ENCODE data around the gene HSPE1. TPM values are rescaled to one million over a fixed set of nuclear protein-coding genes. Genes with fewer than 3 reads are reported as not detected.
A peak's percentile ranks its signal among the peaks of the same experiment; 100 is the strongest.

Gene HSPE1
- total RNA-seq, 1 experiment from 2014 or later: 321 TPM

DNA sequence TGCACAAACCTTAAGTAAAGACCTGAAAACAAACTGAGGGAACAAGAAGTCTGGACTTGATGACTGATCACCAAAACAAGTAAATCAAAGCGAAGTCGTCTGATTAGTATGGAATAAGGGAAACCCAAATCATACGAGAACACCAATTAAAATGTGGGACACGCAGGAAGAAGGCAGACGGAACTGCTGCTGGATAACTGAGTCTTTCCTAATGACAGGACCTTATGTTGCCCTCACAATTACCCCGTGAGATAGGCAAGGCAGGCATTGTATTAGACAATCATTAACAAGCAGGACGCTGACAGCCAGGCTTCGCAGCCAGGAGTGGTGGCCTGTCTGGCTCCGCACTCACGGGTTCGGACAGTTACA, 47.4 kb upstream of the HSPE1 start:
- DNase-seq (no peak), ATAC-seq (peak; percentile 21)
- ChIA-PET CTCF (interaction anchor here (0.7 kb wide), 2 partner anchors 160 to 327 kb away, joined by 3 to 4 read pairs; no protein-coding TSS in a partner anchor), POLR2A (ENCODE audit: unreplicated experiment) (interaction anchor here (0.5 to 1.0 kb wide), 7 partner anchors 12 to 830 kb away, joined by 3 to 11 read pairs (median 3); partner anchors contain the start of genes HSPD1, HSPE1 and SF3B1)
- H3K9me3 ChIP-seq (ENCODE audit: low read length): no peaks in the 10 kb centered on the region
- peak overlapping the region; percentile 73 for H3K9ac ChIP-seq (ENCODE audit: low read length)
- no peaks in the 10 kb centered on the region for H3F3A ChIP-seq (ENCODE audit: low read length, unreplicated experiment)
- H3K4me1 ChIP-seq (ENCODE audit: insufficient read depth, low read length): peaks cover 11% of the 10 kb centered on the region
- intact Hi-C loops (cut with micrococcal nuclease): loop anchor here (1.0 kb wide), 3 partner anchors 17 to 161 kb away; partner anchors contain the start of genes HSPE1 and SF3B1
- peak overlapping the region; percentile 72 for H2AFZ ChIP-seq (ENCODE audit: low read length)
- no peak for TF ChIP-seq EZH2phosphoT487 (IDR thresholded peaks at IDR 0.05; ENCODE audit: borderline replicate concordance, low read length)
- TF ChIP-seq, protein P1, sequence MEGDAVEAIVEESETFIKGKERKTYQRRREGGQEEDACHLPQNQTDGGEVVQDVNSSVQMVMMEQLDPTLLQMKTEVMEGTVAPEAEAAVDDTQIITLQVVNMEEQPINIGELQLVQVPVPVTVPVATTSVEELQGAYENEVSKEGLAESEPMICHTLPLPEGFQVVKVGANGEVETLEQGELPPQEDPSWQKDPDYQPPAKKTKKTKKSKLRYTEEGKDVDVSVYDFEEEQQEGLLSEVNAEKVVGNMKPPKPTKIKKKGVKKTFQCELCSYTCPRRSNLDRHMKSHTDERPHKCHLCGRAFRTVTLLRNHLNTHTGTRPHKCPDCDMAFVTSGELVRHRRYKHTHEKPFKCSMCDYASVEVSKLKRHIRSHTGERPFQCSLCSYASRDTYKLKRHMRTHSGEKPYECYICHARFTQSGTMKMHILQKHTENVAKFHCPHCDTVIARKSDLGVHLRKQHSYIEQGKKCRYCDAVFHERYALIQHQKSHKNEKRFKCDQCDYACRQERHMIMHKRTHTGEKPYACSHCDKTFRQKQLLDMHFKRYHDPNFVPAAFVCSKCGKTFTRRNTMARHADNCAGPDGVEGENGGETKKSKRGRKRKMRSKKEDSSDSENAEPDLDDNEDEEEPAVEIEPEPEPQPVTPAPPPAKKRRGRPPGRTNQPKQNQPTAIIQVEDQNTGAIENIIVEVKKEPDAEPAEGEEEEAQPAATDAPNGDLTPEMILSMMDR (conservative IDR thresholded peaks at IDR 0.05; ENCODE audit: low read depth, low read length): no peak
- TF ChIP-seq EZH2 (IDR thresholded peaks at IDR 0.05; ENCODE audit: low read length, unreplicated experiment): no peak
- BruUV-seq (replicated peaks): no TSS peak
- peak overlapping the region; percentile 84 for H3K4me3 ChIP-seq (ENCODE audit: low read length)
- H3K4me2 ChIP-seq (ENCODE audit: low read length): peak overlapping the region; percentile 86
- peaks cover 22% of the 10 kb centered on the region for H4K20me1 ChIP-seq (ENCODE audit: low read length)
- no peaks in the 10 kb centered on the region for H3K27me3 ChIP-seq (ENCODE audit: low read length)
- no peaks in the 10 kb centered on the region for H3K9me2 ChIP-seq (replicated peaks; ENCODE audit: low read length)
- H3K79me2 ChIP-seq (ENCODE audit: low read length): peaks cover 44% of the 10 kb centered on the region
- no peaks in the 10 kb centered on the region for H3K36me3 ChIP-seq (ENCODE audit: low read depth, low read length)
- H3K27ac ChIP-seq (ENCODE audit: low read length): peak overlapping the region; percentile 43

DNA sequence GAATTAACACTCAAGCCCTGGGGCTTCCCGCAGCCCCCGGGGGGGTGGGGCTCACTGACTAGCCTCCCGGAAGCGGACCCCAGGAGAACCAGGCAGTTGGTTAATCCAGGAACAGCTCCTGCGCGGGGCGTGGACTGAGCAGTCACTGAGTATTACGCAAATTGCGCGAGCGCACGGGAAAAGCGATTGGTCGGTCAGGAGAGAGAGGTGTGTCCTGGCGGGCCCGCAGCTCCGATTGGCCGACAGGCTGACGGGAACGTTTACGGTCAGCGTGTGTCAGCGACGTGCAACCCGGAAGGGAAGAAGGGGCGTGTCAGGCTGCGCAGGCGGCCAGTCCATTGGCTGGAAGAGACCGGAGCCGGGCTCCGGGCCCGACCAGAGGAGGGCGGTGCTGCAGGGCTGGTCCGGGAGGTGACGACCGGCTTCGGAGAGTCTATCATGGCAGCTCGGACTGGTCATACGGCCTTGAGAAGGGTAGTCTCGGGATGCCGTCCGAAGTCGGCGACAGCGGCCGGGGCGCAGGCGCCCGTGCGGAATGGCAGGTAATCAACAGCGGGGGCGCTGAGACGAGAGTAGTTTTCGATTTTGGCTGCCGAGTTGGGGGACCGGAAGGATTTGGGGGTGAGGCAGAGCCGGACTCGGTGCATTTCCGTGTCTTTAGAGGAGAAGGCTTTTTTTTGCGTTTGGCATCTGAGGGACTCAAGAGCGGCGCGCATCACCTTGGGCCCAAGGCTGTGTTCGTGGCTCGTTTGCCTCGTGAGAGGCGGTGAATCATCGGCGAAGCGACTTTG, 46.9 kb upstream of the HSPE1 start, which contains the start of gene COQ10B:
TSS of gene COQ10B (plus strand) at position 430 of the 791 bp plus-strand sequence. CDS start at position 439, 9 bp downstream.
- no peak for TF ChIP-seq EZH2phosphoT487 (IDR thresholded peaks at IDR 0.05; ENCODE audit: borderline replicate concordance, low read length)
- TF ChIP-seq, protein P1 (conservative IDR thresholded peaks at IDR 0.05; ENCODE audit: low read depth, low read length): no peak
- no peak for TF ChIP-seq EZH2 (IDR thresholded peaks at IDR 0.05; ENCODE audit: low read length, unreplicated experiment)
- Histone ChIP-seq H3K4me2 (ENCODE audit: low read length) (peak within 1 kb of the TSS; percentile 98), H3K9ac (ENCODE audit: low read length) (peak within 1 kb of the TSS; percentile 93), H2AFZ (ENCODE audit: low read length) (peak within 1 kb of the TSS; percentile 79), H3K4me3 (ENCODE audit: low read length) (peak within 1 kb of the TSS; percentile 84), H3K4me1 (ENCODE audit: insufficient read depth, low read length) (peaks cover 11% of the 10 kb centered on the region), H3K79me2 (ENCODE audit: low read length) (peaks cover 49% of the 10 kb centered on the region), H3K9me2 (replicated peaks; ENCODE audit: low read length) (no peaks in the 10 kb centered on the region), H4K20me1 (ENCODE audit: low read length) (peaks cover 24% of the 10 kb centered on the region), H3K27ac (ENCODE audit: low read length) (peak within 1 kb of the TSS; percentile 92), H3K9me3 (ENCODE audit: low read length) (no peaks in the 10 kb centered on the region), H3K27me3 (ENCODE audit: low read length) (no peaks in the 10 kb centered on the region), H3F3A (ENCODE audit: low read length, unreplicated experiment) (no peaks in the 10 kb centered on the region), H3K36me3 (ENCODE audit: low read depth, low read length) (no peaks in the 10 kb centered on the region)
- BruUV-seq (replicated peaks): TSS peak; percentile 81
- intact Hi-C loops (cut with micrococcal nuclease): loop anchor here (1.0 kb wide), 3 partner anchors 18 to 160 kb away; partner anchors contain the start of genes HSPE1 and SF3B1
- CTCF ChIA-PET: interaction anchor here (0.7 kb wide), 2 partner anchors 159 to 326 kb away, joined by 3 to 4 read pairs; no protein-coding TSS in a partner anchor
- DNase-seq (peak; percentile 99), ATAC-seq (peak; percentile 95)
- POLR2A ChIA-PET (ENCODE audit: unreplicated experiment): interaction anchor here (0.5 to 1.0 kb wide), 7 partner anchors 11 to 830 kb away, joined by 3 to 11 read pairs (median 3); partner anchors contain the start of genes HSPD1, HSPE1 and SF3B1
